BLaER1 treated with 17β-estradiol and CSF1 and Interleukin-3, amounts not matched to agents 10 nM and 100 nM (cell line): ENCODE results near the gene WRAP73.

Experiments used
- H3K27ac ChIP-seq, 11 experiments: shearing (Covaris generic); formaldehyde crosslinking; 2 replicates each; pipeline ENCODE4 v1.8.1; 2022
- H3K27me3 ChIP-seq, 11 experiments: shearing (Covaris generic); formaldehyde crosslinking; 2 replicates each; pipeline ENCODE4 v1.8.1; 2022
- H3K36me3 ChIP-seq, 11 experiments: shearing (Covaris generic); formaldehyde crosslinking; 2 replicates each; pipeline ENCODE4 v1.8.1; 2022
- H3K4me1 ChIP-seq, 10 experiments: shearing (Covaris generic); formaldehyde crosslinking; 2 replicates each; pipeline ENCODE4 v1.8.1; 2022
- H3K4me2 ChIP-seq, 11 experiments: shearing (Covaris generic); formaldehyde crosslinking; 2 replicates each; pipeline ENCODE4 v1.8.1; 2022
- H3K4me3 ChIP-seq, 10 experiments: shearing (Covaris generic); formaldehyde crosslinking; 2 replicates each; pipeline ENCODE4 v1.8.1; 2022
- H3K9ac ChIP-seq, 11 experiments: shearing (Covaris generic); formaldehyde crosslinking; 2 replicates each; pipeline ENCODE4 v1.8.1; 2022
- H3K9me3 ChIP-seq, 11 experiments: shearing (Covaris generic); formaldehyde crosslinking; replicated peaks in 1 of 11; 2 replicates each; pipeline ENCODE4 v1.8.1; 2022
- H4K20me1 ChIP-seq, 11 experiments: shearing (Covaris generic); formaldehyde crosslinking; 2 replicates each; pipeline ENCODE4 v1.8.1; 2022
- Cebpa-rat ChIP-seq, 11 experiments: shearing (Covaris generic); IDR thresholded peaks; 2 replicates each; pipeline ENCODE4 v1.8.1; 2022

WRAP73 gene

DNA sequence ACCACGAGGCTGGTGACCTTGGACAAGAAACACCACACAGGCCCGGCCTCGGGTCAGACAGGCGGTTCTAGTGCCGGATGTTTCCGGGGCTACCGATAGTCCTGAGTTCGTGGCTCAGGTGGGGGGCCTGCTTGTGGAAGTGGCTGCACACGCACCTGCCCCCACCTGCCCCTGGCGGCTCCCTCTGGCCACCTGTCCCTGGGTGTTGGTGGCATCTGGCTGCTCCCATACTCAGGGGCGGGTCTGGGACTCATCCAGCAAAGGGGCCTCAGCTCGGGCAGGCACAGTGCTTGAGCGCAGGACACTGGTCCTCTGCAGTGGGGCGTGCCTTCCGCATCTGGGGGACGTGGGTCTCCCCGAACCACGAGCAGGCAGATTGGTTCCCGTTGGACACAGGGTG, 36.0 kb upstream of the WRAP73 start:
- TF ChIP-seq Cebpa-rat (IDR thresholded peaks at IDR 0.05): no peak
- Histone ChIP-seq H3K4me3 (no peak overlapping the region), H3K9ac (peak overlapping the region in 3 of 11 experiments; percentile 29 to 63 (median 56); a peak in 3 of 22 replicates)

DNA sequence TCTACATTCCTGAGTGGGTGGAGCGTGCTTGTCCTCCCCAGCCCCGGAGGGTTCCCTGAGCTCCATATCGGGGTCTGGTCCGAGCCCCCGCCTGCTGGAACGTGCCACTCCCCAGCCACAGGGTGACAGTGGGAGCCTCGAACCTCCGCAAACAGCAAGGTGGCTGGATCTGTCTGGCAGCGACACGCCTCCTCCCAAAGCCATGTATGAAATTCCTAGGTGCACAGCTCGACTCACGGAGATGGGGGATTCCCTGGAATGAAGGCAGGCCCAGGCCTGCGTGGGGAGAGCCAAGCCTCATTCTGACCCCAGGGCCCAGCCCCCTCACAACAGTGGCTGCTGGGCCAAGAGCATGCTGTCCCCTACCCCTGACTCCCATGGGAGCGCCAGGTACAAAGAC, 35.3 kb upstream of the WRAP73 start:
- Histone ChIP-seq H4K20me1 (no peaks in the 10 kb centered on the region), H3K4me3 (no peak overlapping the region), H3K36me3 (no peaks in the 10 kb centered on the region), H3K9ac (peak overlapping the region in 1 of 11 experiments; percentile 29; a peak in 1 of 22 replicates), H3K4me2 (peak overlapping the region in 9 of 11 experiments; percentile 33 to 97 (median 91); a peak in 17 of 22 replicates), H3K9me3 (no peaks in the 10 kb centered on the region), H3K27me3 (no peaks in the 10 kb centered on the region; a peak in 1 of 22 replicates), H3K4me1 (peaks cover 52 to 100% (median 98%) of the 10 kb centered on the region in 10 experiments), H3K27ac (0 out of 22 replicates have a peak overlapping the region, but pooled peaks of 1 of the 11 experiments have one; percentile 9)
- TF ChIP-seq Cebpa-rat (IDR thresholded peaks at IDR 0.05): no peak

More for the DNA sequence above, 36.0 kb upstream of the WRAP73 start:
- Histone ChIP-seq H3K4me1 (peaks cover 46 to 100% (median 98%) of the 10 kb centered on the region in 10 experiments), H3K36me3 (no peaks in the 10 kb centered on the region), H3K27me3 (no peaks in the 10 kb centered on the region), H4K20me1 (no peaks in the 10 kb centered on the region), H3K9me3 (no peaks in the 10 kb centered on the region), H3K4me2 (peak overlapping the region in 9 of 11 experiments; percentile 73 to 97 (median 93); a peak in 16 of 22 replicates), H3K27ac (peak overlapping the region in 1 of 11 experiments; percentile 68; a peak in 1 of 22 replicates)

DNA sequence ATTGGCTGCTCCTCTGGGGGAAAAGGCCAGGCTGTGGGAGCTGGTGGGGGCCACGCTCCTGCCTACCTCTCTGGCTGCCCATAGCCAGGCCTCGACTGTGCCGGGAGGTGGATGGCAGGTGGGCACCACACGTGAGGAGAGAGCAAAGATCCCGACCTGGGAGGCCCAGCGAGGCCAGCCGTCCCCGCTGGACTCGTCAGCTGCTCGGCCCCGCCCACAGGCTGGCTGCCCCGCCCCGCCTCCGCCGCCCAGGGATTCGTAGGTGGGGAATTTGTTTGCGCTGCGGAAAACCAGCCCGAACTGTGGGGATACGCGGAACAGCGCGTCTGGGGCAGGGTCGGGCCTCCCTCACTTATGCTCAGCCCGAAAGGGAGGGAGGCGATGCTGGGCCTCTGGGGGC, 34.1 kb upstream of the WRAP73 start:
- H3K4me2 ChIP-seq: peak overlapping the region; percentile 11 to 97 (median 84); a peak in 20 of 22 replicates
- peaks cover 49 to 100% (median 98%) of the 10 kb centered on the region in 10 experiments for H3K4me1 ChIP-seq
- H3K36me3 ChIP-seq: no peaks in the 10 kb centered on the region
- H3K4me3 ChIP-seq: no peak overlapping the region
- no peaks in the 10 kb centered on the region; a peak in 1 of 22 replicates for H3K27me3 ChIP-seq
- H3K9ac ChIP-seq: peak overlapping the region in 6 of 11 experiments; percentile 17 to 54 (median 24); a peak in 5 of 22 replicates
- no peaks in the 10 kb centered on the region for H4K20me1 ChIP-seq
- no peaks in the 10 kb centered on the region for H3K9me3 ChIP-seq
- peak overlapping the region in 7 of 11 experiments; percentile 23 to 55 (median 43); a peak in 8 of 22 replicates for H3K27ac ChIP-seq
- TF ChIP-seq Cebpa-rat (IDR thresholded peaks at IDR 0.05): no peak

DNA sequence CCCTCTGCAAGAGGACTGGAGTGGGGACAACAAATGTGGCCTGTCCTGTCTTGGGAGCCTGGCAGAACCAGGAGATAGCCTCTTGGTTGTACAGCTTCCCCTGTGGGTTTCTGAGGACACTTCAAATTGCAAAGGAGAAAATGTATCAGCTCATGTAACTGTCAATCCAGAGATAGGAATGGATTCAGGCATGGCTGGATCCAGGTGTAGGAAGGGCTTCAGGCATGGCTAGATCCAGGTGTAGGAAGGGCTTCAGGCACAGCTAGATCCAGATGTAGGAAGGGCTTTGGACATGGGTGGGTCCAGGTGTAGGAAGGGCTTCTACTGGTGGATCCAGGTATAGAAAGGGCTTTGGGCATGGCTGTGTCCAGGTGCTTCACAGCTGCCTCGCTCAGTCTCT, 33.3 kb upstream of the WRAP73 start:
- H3K9ac ChIP-seq: no peak overlapping the region
- H4K20me1 ChIP-seq: no peaks in the 10 kb centered on the region
- H3K27ac ChIP-seq: peak overlapping the region in 5 of 11 experiments; percentile 97 to 100 (median 100); a peak in 6 of 22 replicates
- peak overlapping the region in 7 of 11 experiments; percentile 70 to 97 (median 91); a peak in 8 of 22 replicates for H3K4me2 ChIP-seq
- H3K4me1 ChIP-seq: peaks cover 49 to 100% (median 98%) of the 10 kb centered on the region in 10 experiments
- H3K27me3 ChIP-seq: no peaks in the 10 kb centered on the region; a peak in 1 of 22 replicates
- no peak overlapping the region for H3K4me3 ChIP-seq
- no peaks in the 10 kb centered on the region for H3K36me3 ChIP-seq
- H3K9me3 ChIP-seq: no peaks in the 10 kb centered on the region
- TF ChIP-seq Cebpa-rat (IDR thresholded peaks at IDR 0.05): no peak

DNA sequence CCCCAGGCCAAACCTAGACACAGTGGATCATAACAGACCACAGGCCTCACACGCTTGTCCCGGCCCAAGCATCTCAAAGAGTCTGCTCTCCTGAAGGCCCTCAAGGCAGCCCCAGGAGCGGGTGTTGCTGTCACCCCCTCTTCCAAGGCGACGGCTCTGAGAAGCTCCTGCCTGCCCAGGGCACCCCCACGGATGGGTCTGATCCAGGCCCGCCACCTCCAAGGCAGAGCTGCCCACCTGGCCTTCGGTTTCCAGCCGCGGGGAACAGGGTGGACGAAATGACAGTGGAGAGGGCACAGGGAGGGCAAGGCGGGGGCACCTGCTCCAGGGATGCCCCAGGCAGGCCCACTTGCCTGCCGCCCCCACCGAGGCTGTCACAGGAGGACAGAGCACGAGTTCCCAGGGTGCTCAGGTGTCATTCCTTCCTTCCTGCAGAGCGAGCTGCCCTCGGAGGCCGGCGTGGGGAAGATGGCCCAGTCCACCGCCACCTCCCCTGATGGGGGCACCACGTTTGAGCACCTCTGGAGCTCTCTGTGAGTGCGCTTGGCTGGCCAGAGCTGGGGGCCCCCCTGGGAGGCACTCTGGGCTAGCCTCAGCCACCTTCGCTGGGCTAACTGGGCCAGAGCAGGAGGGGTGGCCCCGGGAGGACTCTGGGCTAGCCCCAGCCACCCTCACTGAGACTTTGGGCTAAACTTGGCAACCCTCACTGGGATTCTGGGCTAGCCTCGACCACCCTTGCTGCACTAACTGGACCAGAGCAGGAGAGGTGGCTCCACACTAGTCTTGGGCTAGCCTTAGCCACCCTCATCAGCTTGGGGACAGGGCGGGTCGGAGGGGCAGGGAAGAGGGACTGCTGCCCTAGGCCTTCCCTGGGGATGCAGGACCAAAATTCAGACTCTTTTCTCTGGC, 32.2 kb upstream of the WRAP73 start:
- Histone ChIP-seq H3K27me3 (no peaks in the 10 kb centered on the region; a peak in 1 of 22 replicates), H3K4me3 (no peak overlapping the region), H3K4me1 (peaks cover 49 to 99% (median 97%) of the 10 kb centered on the region in 10 experiments), H3K9me3 (no peaks in the 10 kb centered on the region), H3K4me2 (peak overlapping the region in 10 of 11 experiments; percentile 84 to 97 (median 94); a peak in 19 of 22 replicates), H3K36me3 (no peaks in the 10 kb centered on the region), H4K20me1 (no peaks in the 10 kb centered on the region), H3K27ac (peak overlapping the region in 9 of 11 experiments; percentile 97 to 100 (median 99); a peak in 17 of 22 replicates), H3K9ac (peak overlapping the region in 9 of 11 experiments; percentile 25 to 98 (median 91); a peak in 12 of 22 replicates)
- TF ChIP-seq Cebpa-rat (IDR thresholded peaks at IDR 0.05): no peak

DNA sequence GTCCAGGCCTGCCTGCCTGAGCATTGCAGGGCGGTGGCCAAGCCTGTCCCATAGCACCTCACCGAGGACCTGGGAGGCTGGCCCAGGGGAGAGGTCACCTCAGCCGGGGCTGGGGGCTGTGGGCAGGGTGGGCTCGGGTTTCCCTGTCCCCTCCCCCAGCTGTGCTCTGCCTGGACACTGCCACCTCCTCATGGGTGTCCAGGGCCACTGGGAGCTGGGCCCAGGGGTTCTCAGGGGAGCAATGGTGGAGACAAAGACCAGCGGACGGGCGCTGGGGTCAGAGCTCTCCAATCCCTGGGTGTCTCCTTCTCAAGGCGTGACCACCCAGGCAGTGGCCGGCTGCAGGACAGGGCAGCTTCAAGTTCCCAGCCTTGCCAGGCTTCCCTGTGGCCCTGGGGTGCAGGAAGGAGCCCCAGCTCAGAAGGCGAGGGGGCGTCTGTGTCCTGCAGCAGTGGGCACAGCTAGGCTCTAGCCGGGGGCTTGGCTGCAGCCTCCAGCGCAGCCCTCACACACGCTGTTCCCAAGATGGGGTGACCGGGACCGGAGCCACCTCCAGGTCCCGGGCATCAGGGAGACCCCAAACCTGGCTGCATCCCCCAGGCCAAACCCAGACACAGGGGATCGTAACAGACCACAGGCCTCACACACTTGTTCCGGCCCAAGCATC, 31.5 kb upstream of the WRAP73 start:
- Histone ChIP-seq H3K4me1 (peaks cover 57 to 99% (median 97%) of the 10 kb centered on the region in 10 experiments), H3K36me3 (no peaks in the 10 kb centered on the region), H3K4me2 (peak overlapping the region; percentile 63 to 97 (median 93)), H3K4me3 (no peak overlapping the region), H3K9ac (peak overlapping the region in 9 of 11 experiments; percentile 25 to 98 (median 91); a peak in 16 of 22 replicates), H4K20me1 (no peaks in the 10 kb centered on the region), H3K27ac (peak overlapping the region in 10 of 11 experiments; percentile 10 to 100 (median 99); a peak in 18 of 22 replicates), H3K9me3 (no peaks in the 10 kb centered on the region), H3K27me3 (no peaks in the 10 kb centered on the region; a peak in 1 of 22 replicates)
- TF ChIP-seq Cebpa-rat (IDR thresholded peaks at IDR 0.05): no peak

DNA sequence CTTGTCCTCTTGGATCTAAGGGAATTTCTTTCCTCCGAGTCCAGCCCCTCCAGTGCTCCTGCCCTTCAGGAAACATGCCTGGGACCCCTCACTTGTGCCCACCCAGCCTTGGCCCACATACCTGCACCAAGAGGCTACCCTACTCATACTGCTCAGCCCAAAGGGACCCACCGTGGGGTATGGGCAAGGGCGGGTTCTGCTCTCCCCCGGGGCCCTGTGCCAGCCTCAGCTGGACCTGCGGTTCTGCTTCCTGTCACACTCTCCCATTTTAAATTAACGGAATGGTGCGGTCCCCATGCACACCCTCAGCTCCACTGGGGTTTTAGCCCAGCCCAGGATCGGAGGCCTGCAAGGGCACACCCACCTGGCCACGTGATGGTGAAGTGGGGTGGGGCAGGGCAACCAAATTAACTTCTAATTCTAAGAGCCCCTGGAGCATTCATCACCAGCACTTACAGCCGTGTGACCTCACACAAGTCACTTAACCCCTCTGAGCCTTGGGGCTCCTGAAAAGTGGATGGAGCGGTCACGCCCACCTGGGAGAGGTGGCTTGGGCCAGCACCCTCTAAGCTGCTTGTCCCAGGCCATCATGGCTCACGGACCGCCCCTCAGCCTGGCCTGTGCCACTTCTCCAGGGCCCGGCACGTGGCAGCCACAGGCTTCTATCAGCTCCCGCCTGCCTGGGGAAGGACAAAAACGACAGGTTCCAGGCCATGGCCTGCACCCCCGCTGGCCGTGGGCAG, 30.8 kb upstream of the WRAP73 start:
- Histone ChIP-seq H4K20me1 (no peaks in the 10 kb centered on the region), H3K9me3 (no peaks in the 10 kb centered on the region), H3K4me3 (peak overlapping the region in 4 of 10 experiments; percentile 5 to 54 (median 36); a peak in 6 of 20 replicates), H3K9ac (peak overlapping the region in 10 of 11 experiments; percentile 10 to 98 (median 90); a peak in 17 of 22 replicates), H3K27me3 (no peaks in the 10 kb centered on the region; a peak in 1 of 22 replicates), H3K36me3 (no peaks in the 10 kb centered on the region), H3K27ac (peak overlapping the region in 10 of 11 experiments; percentile 10 to 100 (median 99); a peak in 18 of 22 replicates), H3K4me2 (peak overlapping the region; percentile 63 to 97 (median 93)), H3K4me1 (peaks cover 64 to 99% (median 98%) of the 10 kb centered on the region in 10 experiments)
- no peak for TF ChIP-seq Cebpa-rat (IDR thresholded peaks at IDR 0.05)
